ENCODE measurements around the gene NECTIN3. TPM values are rescaled to one million over a fixed set of nuclear protein-coding genes. Genes with fewer than 3 reads are reported as not detected.

Gene NECTIN3
- polyA plus RNA-seq, 1 experiment, result 98.3 TPM

DNA sequence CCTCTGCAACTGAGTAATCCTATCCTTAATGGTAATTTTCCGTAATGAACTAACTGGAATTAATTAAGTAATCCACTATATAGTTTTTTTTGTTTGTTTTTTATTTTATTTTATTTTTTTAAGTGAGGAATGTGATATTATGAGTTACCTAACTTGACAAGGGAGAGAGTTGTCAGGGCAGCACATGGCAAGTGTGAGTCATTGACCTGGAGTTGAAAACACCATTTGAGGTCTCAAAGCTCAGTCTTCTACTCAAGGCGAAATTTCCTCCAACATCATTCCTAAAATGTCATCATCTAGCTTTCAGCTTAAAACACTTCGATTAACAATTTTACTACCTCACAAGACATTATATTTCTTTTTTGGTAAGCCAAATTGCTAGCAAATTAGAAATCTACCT, 87.8 kb downstream of the NECTIN3 start:
- no peak overlapping the region for H3K4me3 ChIP-seq (ENCODE audit: low read depth, low read length)
- no peaks in the 10 kb centered on the region for H3K9me3 ChIP-seq (ENCODE audit: control insufficient read depth, insufficient read depth, low read length)
- H3K27me3 ChIP-seq (ENCODE audit: control insufficient read depth, insufficient read depth, low read length), result no peaks in the 10 kb centered on the region
- ChIA-PET CTCF (no interaction called here), POLR2A (no interaction called here)
- no peak for DNase-seq (ENCODE audit: low read depth, low spot score)
- TF ChIP-seq, protein P1, sequence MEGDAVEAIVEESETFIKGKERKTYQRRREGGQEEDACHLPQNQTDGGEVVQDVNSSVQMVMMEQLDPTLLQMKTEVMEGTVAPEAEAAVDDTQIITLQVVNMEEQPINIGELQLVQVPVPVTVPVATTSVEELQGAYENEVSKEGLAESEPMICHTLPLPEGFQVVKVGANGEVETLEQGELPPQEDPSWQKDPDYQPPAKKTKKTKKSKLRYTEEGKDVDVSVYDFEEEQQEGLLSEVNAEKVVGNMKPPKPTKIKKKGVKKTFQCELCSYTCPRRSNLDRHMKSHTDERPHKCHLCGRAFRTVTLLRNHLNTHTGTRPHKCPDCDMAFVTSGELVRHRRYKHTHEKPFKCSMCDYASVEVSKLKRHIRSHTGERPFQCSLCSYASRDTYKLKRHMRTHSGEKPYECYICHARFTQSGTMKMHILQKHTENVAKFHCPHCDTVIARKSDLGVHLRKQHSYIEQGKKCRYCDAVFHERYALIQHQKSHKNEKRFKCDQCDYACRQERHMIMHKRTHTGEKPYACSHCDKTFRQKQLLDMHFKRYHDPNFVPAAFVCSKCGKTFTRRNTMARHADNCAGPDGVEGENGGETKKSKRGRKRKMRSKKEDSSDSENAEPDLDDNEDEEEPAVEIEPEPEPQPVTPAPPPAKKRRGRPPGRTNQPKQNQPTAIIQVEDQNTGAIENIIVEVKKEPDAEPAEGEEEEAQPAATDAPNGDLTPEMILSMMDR (IDR thresholded peaks at IDR 0.05; ENCODE audit: low read depth, low read length), result no peak
- no peak overlapping the region for H3K27ac ChIP-seq (ENCODE audit: low read depth, low read length)

DNA sequence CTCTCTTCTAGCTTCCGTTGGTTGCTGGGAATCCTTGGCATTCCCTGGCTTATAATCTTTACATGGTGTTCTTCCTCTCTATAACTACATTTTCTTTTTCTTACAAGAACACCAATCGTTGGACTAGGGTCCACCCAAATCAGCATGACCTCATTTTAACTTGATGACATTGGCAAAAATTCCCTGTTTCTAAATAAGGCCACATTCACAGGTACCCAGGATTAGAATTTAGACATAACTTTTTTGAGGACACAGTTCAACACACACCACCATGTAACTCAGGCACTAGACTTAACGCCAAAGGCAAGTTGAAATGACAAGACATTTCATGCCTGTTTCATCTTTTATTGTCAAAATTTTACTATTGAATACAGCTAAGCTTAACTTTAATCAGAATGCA, 93.0 kb downstream of the NECTIN3 start:
- H3K27ac ChIP-seq (ENCODE audit: low read depth, low read length), result no peak overlapping the region
- ChIA-PET CTCF (no interaction called here), POLR2A (no interaction called here)
- TF ChIP-seq, protein P1 (IDR thresholded peaks at IDR 0.05; ENCODE audit: low read depth, low read length), result no peak
- no peaks in the 10 kb centered on the region for H3K9me3 ChIP-seq (ENCODE audit: control insufficient read depth, insufficient read depth, low read length)
- no peak overlapping the region for H3K4me3 ChIP-seq (ENCODE audit: low read depth, low read length)
- DNase-seq (ENCODE audit: low read depth, low spot score), result no peak
- H3K27me3 ChIP-seq (ENCODE audit: control insufficient read depth, insufficient read depth, low read length), result no peaks in the 10 kb centered on the region

DNA sequence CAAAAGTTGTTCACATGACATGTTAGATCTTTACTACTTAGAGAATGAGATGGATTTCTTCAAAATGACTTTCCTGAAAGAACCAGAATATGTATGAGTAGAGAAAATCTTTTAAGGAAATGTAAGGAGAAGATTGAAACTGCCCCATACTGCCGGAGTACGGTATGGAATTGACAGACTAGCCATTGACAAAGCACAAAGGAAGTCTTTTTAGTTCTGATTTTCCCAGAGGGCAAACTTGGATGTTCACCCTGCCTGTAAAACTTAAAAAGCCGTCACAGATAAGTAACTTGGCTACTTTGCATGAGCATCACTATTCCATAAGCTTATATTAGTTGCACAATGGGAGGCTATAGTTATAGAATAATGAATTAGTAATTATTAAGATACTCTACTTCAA, 93.8 kb downstream of the NECTIN3 start:
- POLR2A ChIA-PET, result no interaction called here
- Histone ChIP-seq H3K9me3 (ENCODE audit: control insufficient read depth, insufficient read depth, low read length) (no peaks in the 10 kb centered on the region), H3K27me3 (ENCODE audit: control insufficient read depth, insufficient read depth, low read length) (no peaks in the 10 kb centered on the region), H3K27ac (ENCODE audit: low read depth, low read length) (no peak overlapping the region), H3K4me3 (ENCODE audit: low read depth, low read length) (no peak overlapping the region)
- TF ChIP-seq, protein P1 (IDR thresholded peaks at IDR 0.05; ENCODE audit: low read depth, low read length), result no peak
- DNase-seq (ENCODE audit: low read depth, low spot score), result no peak
- CTCF ChIA-PET, result interaction anchor here (1.0 kb wide), 2 partner anchors 19 to 85 kb away, joined by 3 read pairs; no protein-coding TSS in a partner anchor

DNA sequence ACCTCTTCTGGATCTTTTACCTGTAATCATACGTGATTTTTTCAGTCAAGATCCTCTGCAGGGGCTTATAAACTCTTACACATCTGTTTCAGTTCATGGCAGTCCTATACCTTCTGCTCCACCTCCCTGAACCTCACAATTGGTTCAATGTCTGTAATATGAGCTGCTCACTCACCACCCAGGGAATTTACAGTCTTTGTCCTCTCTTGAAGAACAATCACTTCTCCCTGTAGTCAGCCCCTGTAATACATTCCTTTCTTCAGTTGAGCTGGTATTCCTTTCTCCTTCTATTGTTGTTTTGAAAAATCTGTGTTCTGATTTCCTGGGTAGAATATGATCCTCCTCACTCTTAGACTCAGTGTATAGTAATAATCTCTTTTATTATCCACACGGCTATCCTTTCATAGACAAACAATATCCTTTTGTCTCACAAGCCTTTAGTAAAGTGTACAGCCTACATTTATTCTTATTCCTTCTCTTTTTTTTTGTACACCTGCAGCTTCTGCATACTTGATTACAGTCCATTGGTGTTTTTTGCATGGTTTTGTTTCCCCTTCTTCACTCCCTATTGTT, 101.8 kb downstream of the NECTIN3 start:
- no peak overlapping the region for H3K4me3 ChIP-seq (ENCODE audit: low read depth, low read length)
- H3K27me3 ChIP-seq (ENCODE audit: control insufficient read depth, insufficient read depth, low read length), result no peaks in the 10 kb centered on the region
- TF ChIP-seq, protein P1 (IDR thresholded peaks at IDR 0.05; ENCODE audit: low read depth, low read length), result no peak
- POLR2A ChIA-PET, result interaction anchor here (0.6 kb wide), 1 partner anchor 1356 kb away, joined by 4 read pairs; no protein-coding TSS in a partner anchor
- no peaks in the 10 kb centered on the region for H3K9me3 ChIP-seq (ENCODE audit: control insufficient read depth, insufficient read depth, low read length)
- CTCF ChIA-PET, result no interaction called here
- no peak overlapping the region for H3K27ac ChIP-seq (ENCODE audit: low read depth, low read length)
- no peak for DNase-seq (ENCODE audit: low read depth, low spot score)

GRCh38 chr3:111173906-111174305, 102.3 kb downstream of the NECTIN3 start:
- DNase-seq (ENCODE audit: low read depth, low spot score), result no peak
- CTCF ChIA-PET, result no interaction called here
- POLR2A ChIA-PET, result no interaction called here
- Histone ChIP-seq H3K27me3 (ENCODE audit: control insufficient read depth, insufficient read depth, low read length) (no peaks in the 10 kb centered on the region), H3K4me3 (ENCODE audit: low read depth, low read length) (no peak overlapping the region), H3K9me3 (ENCODE audit: control insufficient read depth, insufficient read depth, low read length) (no peaks in the 10 kb centered on the region), H3K27ac (ENCODE audit: low read depth, low read length) (no peak overlapping the region)
- TF ChIP-seq, protein P1 (IDR thresholded peaks at IDR 0.05; ENCODE audit: low read depth, low read length), result no peak
